Measurements from ENCODE around the gene CCDC92B.

DNA sequence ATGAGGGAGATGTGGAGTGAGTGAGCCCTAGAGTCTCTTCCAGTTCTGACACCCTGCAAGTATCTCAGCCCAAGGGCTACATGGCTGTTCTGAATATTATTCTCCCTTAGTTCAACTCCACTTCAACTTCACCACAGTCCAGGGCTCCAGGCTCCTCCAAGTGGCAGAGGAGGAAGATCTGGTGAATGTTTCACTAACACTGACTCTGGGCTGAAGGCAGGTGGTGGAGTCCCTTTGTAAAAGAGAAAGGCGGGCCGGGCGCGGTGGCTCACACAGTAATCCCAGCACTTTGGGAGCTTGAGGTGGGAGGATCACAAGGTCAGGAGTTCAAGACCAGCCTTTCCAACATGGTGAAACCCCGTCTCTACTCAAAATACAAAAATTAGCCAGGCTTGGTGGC lies 13.6 kb downstream of the CCDC92B start:
- TF ChIP-seq, protein P1, sequence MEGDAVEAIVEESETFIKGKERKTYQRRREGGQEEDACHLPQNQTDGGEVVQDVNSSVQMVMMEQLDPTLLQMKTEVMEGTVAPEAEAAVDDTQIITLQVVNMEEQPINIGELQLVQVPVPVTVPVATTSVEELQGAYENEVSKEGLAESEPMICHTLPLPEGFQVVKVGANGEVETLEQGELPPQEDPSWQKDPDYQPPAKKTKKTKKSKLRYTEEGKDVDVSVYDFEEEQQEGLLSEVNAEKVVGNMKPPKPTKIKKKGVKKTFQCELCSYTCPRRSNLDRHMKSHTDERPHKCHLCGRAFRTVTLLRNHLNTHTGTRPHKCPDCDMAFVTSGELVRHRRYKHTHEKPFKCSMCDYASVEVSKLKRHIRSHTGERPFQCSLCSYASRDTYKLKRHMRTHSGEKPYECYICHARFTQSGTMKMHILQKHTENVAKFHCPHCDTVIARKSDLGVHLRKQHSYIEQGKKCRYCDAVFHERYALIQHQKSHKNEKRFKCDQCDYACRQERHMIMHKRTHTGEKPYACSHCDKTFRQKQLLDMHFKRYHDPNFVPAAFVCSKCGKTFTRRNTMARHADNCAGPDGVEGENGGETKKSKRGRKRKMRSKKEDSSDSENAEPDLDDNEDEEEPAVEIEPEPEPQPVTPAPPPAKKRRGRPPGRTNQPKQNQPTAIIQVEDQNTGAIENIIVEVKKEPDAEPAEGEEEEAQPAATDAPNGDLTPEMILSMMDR (IDR thresholded peaks at IDR 0.05; ENCODE audit: low read depth, low read length): no peak
- no peak for TF ChIP-seq EZH2phosphoT487 (IDR thresholded peaks at IDR 0.05; ENCODE audit: low read depth)

All from OCI-LY3 (cell line).